Effector CD4-positive, alpha-beta T cell (primary cell): ENCODE measurements around the gene DSEL.

ENCODE experiments used
- DNase-seq: peaks from one replicate; pipeline ENCODE4 v3.0.0-alpha.2; 2020
- total RNA-seq: gene quantifications from one replicate; lab custom pipeline; 2026; lab: John Stamatoyannopoulos, UW

Gene DSEL
- total RNA-seq, result 1.1 reads per million

GRCh38 chr18:67516539-67517443 lies at the start of gene DSEL:
DSEL (minus strand) TSS chr18:67516720; CDS start chr18:67514608, 2,112 bp downstream.
- peak; percentile 95 for DNase-seq

GRCh38 chr18:67553437-67553836 lies 36.9 kb upstream of the DSEL start:
- DNase-seq, result no peak

DNA sequence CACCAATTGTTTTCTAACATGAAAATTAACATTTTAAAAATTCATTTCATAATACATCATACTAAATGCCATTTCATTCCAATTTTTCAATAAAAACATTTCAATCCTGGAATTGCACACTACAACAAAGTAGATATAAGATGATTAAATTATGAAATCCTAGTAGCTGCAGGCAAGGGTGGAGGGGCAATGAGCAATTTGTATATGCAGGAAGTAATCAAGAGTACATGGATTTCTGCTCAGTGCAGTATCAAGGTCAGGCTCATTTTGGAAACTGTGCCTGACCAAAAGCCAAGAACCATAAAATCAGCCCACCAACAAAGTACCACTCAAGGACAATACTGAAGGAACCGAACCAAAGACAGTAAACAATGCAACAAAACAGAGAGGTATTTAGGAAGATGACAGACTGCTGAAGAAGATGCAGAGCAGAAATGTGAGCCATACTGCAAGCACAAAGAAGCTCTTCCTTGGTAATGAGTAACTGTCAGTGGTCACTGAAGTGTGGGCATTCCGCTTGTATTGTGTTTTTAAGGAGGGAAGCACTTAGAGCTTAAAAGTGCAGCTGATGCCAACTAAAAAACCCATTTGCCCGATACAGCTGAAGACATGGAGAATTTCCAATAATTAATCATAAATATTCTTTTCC lies 34.5 kb upstream of the DSEL start:
- DNase-seq, result no peak

DNA sequence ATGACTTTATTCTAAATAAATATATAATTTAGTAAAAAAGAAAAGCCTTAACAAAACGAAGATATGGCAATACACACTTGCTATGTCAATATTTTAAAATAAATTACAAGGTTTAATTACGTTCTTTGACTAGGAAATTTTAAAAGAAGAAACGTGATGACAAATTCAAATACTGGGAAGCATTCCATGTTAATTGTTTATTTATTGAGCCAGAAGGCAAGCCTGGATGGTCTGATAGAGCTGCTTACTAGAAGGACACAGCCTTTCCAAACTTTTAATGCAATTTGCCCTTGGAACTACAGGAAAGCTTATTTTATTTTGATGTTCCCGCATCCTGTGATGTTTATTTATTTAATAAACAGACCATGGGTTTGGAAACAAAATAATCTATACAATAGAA lies 33.4 kb upstream of the DSEL start:
- no peak for DNase-seq

DNA sequence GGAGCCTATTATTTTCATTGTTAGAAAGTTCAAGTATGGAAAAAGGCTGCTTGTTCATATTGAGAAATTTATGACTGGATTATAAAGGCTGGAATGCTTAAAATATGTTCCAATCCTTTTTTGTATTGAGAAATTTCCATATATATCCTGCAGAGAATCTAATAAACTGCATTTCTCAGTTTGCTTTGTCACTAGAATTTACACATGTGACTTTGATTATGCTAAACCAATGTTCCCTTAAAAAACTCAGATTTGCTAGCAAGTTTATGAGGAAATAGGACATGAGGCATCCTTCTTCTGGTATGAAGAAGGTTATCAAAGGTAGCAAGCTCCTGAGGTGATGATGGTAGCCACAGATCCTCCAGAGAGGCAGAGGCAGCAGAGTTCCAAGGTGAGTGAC lies 29.2 kb upstream of the DSEL start:
- no peak for DNase-seq

- DNase-seq, result no peak
Measured at GRCh38 chr18:67540559-67540958, 24.0 kb upstream of the DSEL start.

DNA sequence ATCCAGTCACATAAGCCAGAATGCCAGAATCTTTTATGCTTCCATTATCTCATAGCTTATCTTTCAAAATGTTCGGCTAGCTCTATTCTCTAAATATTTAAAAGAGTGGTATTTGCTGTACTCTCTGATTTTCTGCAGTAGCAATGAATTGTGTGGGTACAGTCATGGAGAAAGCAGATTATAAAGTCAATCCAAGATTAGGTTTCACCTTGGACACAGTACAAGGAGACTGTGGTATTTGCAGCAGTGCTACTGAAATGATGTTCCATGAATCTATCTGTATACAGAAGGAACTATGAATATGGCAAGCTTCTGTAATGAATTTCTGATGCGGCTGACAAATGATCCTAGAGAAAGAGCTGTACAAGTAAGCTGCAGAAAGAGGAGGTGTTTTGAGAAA lies 15.4 kb upstream of the DSEL start:
- no peak for DNase-seq

GRCh38 chr18:67525328-67526099 lies 9.0 kb upstream of the DSEL start:
- no peak for DNase-seq

DNA sequence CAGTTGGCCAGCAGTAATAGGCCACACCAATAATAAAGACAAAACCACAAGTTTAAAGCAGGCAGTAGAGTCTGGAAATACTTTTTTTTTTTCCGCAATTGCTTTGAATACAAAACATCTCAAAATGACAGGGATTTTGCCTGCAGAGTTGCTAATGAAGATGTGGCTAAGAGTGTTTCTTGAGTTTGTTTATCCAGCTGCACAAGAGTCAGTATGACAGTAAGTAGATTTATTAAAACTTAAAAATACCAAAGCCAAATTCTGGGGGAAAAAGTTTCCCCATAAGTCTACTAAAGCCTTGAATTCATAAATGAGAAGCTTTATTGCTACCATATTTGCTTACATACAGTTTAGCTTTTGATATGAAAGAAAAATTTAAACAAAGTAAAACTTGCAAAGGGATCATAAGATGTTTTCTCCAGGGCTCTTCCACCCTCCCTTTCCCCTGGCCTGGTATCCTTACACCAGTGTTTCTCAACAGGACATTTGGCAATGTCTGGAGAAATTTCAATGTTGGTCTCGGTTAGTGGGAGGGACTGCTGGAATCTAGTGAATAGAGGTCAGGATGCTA lies 3.9 kb upstream of the DSEL start:
- DNase-seq, result no peak

GRCh38 chr18:67519592-67519991 lies 3.1 kb upstream of the DSEL start:
- DNase-seq, result no peak

GRCh38 chr18:67518566-67518965 lies 2.0 kb upstream of the DSEL start:
- no peak for DNase-seq

DNA sequence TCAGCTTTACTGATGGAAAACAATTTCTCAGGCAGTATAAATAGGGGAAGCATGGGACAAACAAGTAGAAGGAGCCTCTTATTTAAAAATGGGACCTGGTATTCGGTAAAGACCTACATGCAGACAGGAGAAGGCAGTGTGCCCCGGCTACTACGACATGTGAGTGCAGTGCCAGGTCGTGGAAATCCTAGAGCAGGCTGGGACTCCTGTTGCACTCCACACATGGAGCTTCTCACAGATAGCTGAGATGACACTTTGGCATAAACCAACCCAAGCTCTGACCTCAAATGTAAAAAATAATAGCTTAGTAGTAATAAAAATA lies 885 bp upstream of the DSEL start:
- no peak for DNase-seq

- DNase-seq, result peak; percentile 38
Measured at GRCh38 chr18:67515942-67516538, 480 bp downstream of the DSEL start.

DNA sequence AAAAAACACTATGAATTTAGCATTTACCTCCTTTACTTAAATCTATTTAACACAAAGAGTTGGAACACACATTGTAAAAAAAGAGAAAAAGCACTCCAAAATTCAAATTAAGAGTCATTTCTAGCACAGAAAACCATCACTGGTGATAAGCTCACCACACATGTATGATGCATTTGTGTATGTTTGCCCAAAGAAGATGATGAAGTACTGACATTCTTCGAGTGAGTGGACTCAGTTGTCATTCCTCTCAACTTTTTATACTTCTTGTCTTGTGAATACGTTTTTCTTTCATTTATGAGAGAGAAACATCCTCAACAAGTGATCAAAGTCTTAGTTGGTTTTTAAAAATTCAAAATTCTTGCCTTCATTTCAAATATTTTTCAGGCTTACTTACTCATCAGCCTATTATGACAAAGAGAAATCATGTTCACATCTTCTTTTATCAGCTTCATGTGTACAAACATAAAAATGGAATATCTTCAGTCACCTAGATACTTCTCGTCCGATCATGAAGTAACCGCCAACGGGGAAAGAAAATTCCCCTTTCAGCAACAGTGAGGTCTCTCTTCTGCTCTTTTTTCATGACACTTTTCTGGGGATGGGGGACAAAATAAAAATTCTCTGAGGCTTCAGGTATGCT lies 1.5 kb downstream of the DSEL start:
- DNase-seq, result no peak

GRCh38 chr18:67514465-67514864 lies 2.1 kb downstream of the DSEL start:
- DNase-seq, result no peak

GRCh38 chr18:67513280-67513679 lies 3.2 kb downstream of the DSEL start:
- no peak for DNase-seq

GRCh38 chr18:67511840-67512239 lies 4.7 kb downstream of the DSEL start:
- no peak for DNase-seq

GRCh38 chr18:67510831-67511230 lies 5.7 kb downstream of the DSEL start:
- DNase-seq, result no peak

DNA sequence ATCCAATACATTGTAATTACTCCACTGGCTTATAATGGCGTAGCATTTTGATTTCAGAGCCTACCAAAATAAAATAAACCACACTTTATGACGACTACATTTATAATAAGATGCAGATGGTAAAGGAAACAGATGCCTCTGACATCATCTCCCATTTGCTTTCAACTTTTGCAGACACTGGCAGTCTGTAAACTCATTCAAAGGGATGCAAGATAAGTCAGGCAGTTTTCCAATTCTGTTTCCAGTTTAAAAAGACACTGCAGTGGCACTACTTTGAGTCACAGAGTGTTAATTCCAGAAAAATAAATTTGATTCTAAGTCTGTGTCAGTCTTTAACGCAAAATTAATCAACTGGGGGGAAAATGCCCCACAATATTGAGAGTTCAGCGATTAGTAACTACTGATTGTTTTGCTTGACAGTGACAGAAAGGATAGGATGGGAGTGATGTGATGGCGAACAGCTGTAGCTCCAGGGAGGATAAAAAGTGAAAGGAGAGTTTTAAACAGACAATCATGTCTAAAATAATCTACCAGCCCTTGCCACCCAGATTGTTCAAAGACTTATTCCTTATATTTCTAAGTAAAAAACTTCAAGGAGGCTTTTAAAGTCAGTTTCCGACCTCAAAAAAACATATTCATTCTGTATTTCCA lies 6.7 kb downstream of the DSEL start:
- no peak for DNase-seq

DNA sequence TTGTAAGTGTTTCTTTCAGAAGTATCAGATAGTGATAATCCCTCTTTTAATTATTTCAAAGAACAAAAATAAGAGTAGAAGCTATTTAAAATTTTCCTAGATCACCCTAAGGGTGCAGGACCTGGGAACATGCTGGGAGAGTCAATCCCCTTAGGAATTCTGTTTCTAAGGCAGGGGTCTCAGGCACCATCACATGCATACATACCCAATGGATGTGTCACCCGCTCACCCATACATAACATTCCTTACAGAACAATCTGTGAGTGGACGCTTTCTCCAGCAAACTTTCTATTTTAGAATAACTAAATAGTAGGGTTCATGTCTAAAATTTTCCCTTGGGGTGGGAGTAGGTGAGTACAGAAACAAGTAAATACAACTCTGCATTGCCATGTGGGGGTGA lies 8.4 kb downstream of the DSEL start:
- DNase-seq, result no peak

DNA sequence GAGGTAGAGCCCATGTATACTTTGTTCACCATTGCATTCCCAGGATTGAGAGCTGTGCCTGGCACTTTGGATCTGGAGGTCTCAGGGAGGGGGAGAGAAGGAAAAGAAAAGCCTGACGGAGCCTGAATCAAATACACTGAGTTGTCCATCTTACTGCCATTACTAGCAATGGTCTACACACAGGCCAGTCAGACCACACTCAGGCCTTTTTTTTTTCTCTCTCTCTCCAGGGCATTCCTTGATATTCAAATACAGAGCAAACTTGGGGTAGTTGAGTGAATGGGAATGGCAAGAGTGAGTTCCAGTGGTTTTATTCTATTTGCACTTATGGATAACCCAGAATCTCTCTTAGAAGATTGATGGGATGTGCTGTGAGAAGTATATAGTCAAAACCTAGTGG lies 11.8 kb downstream of the DSEL start:
- no peak for DNase-seq
